OCI-LY3 (cell line): ENCODE measurements around the gene SERPINI1.

Experiments
- CTCF ChIP-seq: fragments of 200-600, 300-600 bp; sonication (generic); IDR thresholded peaks from 2 replicates; pipeline ENCODE4 v1.5.1; 2014; ENCODE audit warnings: antibody characterized with exemption, low read length, low read depth
- EZH2phosphoT487 ChIP-seq: fragments of 200-600 bp; shearing (Covaris generic); IDR thresholded peaks from 2 replicates; pipeline ENCODE4 v1.6.1; 2018; ENCODE audit warnings: antibody characterized with exemption, mixed run types, low read depth

- TF ChIP-seq CTCF (no peak), EZH2phosphoT487 (no peak)
Observed at GRCh38 chr3:167736264-167736787, 805 bp downstream of the SERPINI1 start.
